Liver (tissue), 9 donors: ENCODE data around the gene IKZF4. TPM values are rescaled to one million over a fixed set of nuclear protein-coding genes. Genes with fewer than 3 reads are reported as not detected.

Experiments used
- DNase-seq: peaks from one replicate; pipeline ENCODE4 v3.0.0-alpha.2; 2017; ENCODE audit warnings: low spot score
- H3K27ac ChIP-seq, 2 donors: one replicate each; pipeline ENCODE4 v1.7.0; 2013; ENCODE audit warnings: inconsistent platforms in 2 of 2, low read length in 2 of 2, control low read depth in 1 of 2, low read depth in 1 of 2, mild to moderate bottlenecking in 1 of 2
- H3K27me3 ChIP-seq, 4 donors: one replicate each; pipeline versions ENCODE4 v1.6.1 to v1.7.0; 2013; ENCODE audit warnings: low read length in 3 of 4, inconsistent platforms in 1 of 4, mild to moderate bottlenecking in 1 of 4, moderate library complexity in 1 of 4; ENCODE audit not compliant: control insufficient read depth in 4 of 4, insufficient read depth in 4 of 4
- H3K36me3 ChIP-seq, 4 donors: one replicate each; pipeline versions ENCODE4 v1.6.1 to v1.7.0; 2013; ENCODE audit warnings: low read length in 3 of 4, mild to moderate bottlenecking in 3 of 4, low read depth in 1 of 4, moderate library complexity in 1 of 4; ENCODE audit not compliant: control insufficient read depth in 4 of 4, insufficient read depth in 3 of 4
- H3K4me1 ChIP-seq, 4 donors: one replicate each; pipeline versions ENCODE4 v1.6.1 to v1.7.0; 2013; ENCODE audit warnings: low read length in 3 of 4, mild to moderate bottlenecking in 3 of 4, moderate library complexity in 1 of 4; ENCODE audit not compliant: control insufficient read depth in 4 of 4, insufficient read depth in 4 of 4
- H3K4me3 ChIP-seq, 3 donors: one replicate each; pipeline versions ENCODE4 v1.6.1 to v1.7.0; 2013; ENCODE audit warnings: low read length in 3 of 3, control low read depth in 1 of 3, low read depth in 1 of 3, mild to moderate bottlenecking in 1 of 3
- H3K9ac ChIP-seq, 2 donors: one replicate each; pipeline ENCODE4 v1.7.0; 2013; ENCODE audit warnings: low read length in 2 of 2, mild to moderate bottlenecking in 2 of 2, moderate library complexity in 2 of 2, control low read depth in 1 of 2, low read depth in 1 of 2
- H3K9me3 ChIP-seq, 4 donors: one replicate each; pipeline versions ENCODE4 v1.6.1 to v1.7.0; 2013; ENCODE audit warnings: low read length in 3 of 4; ENCODE audit not compliant: control insufficient read depth in 4 of 4
- ATF3 ChIP-seq: IDR thresholded peaks from 2 replicates; pipeline ENCODE4 v1.6.1; 2016; ENCODE audit warnings: antibody characterized with exemption
- EGR1 ChIP-seq, 2 donors: IDR thresholded peaks; 2 replicates each; pipeline ENCODE4 v1.6.1; 2016 to 2018; ENCODE audit warnings: antibody characterized with exemption in 2 of 2, low read depth in 2 of 2
- FOXA1 ChIP-seq: IDR thresholded peaks from 2 replicates; pipeline ENCODE4 v1.6.1; 2016; ENCODE audit warnings: antibody characterized with exemption
- FOXA2 ChIP-seq: IDR thresholded peaks from 2 replicates; pipeline ENCODE4 v1.6.1; 2016; ENCODE audit warnings: antibody characterized with exemption
- HNF4A ChIP-seq, 2 donors: conservative IDR thresholded peaks; 2 replicates each; pipeline ENCODE4 v1.6.1; 2016; ENCODE audit warnings: antibody characterized with exemption in 2 of 2, mild to moderate bottlenecking in 2 of 2
- HNF4G ChIP-seq: IDR thresholded peaks from 2 replicates; pipeline ENCODE4 v1.6.1; 2016; ENCODE audit warnings: antibody characterized with exemption
- JUND ChIP-seq, 2 donors: IDR thresholded peaks; 2 replicates each; pipeline ENCODE4 v1.6.1; 2016; ENCODE audit warnings: antibody characterized with exemption in 2 of 2
- MAX ChIP-seq: IDR thresholded peaks from 2 replicates; pipeline ENCODE4 v1.6.1; 2016; ENCODE audit warnings: antibody characterized with exemption
- NR2F2 ChIP-seq: IDR thresholded peaks from 2 replicates; pipeline ENCODE4 v1.6.1; 2016; ENCODE audit warnings: antibody characterized with exemption
- RAD21 ChIP-seq, 2 donors: IDR thresholded peaks; 2 replicates each; pipeline ENCODE4 v1.6.1; 2016; ENCODE audit warnings: antibody characterized with exemption in 2 of 2, mild to moderate bottlenecking in 2 of 2
- RXRA ChIP-seq, 2 donors: IDR thresholded peaks; 2 replicates each; pipeline ENCODE4 v1.6.1; 2017 to 2018; ENCODE audit warnings: antibody characterized with exemption in 2 of 2, mild to moderate bottlenecking in 1 of 2
- SP1 ChIP-seq: IDR thresholded peaks from 2 replicates; pipeline ENCODE4 v1.6.1; 2018; ENCODE audit warnings: antibody characterized with exemption, mild to moderate bottlenecking
- ZBTB33 ChIP-seq: IDR thresholded peaks from 2 replicates; pipeline ENCODE4 v1.6.1; 2016; ENCODE audit warnings: antibody characterized with exemption
- WGBS: extraction: QIAGEN DNeasy Blood & Tissue Kit; methylation state at CpG from one replicate; pipeline ENCODE4 v1.1.7; 2013; 5-methylcytosine and 5-hydroxymethylcytosine counted together
- polyA plus RNA-seq, 2 donors: library from polyadenylated mRNA; stranded (reverse) in 1 of 2; unstranded in 1 of 2; fragments of 200-250 nt in 1 of 2; fragments of >200 nt in 1 of 2; fragmentation: Nextera tagmentation in 1 of 2; extraction: Ambion mirVana in 1 of 2; gene quantifications; one replicate each; pipeline versions ENCODE4 v1.2.1 to v1.2.3, GENCODE V29; 2013 to 2015
- total RNA-seq, 2 donors: library from RNA; depleted of rRNA; stranded (reverse); fragments of >200 nt; gene quantifications; one replicate each; pipeline ENCODE4 v1.2.3, GENCODE V29; 2014
- TF ChIP-seq, protein P1 (sequence below): IDR thresholded peaks from 2 replicates; pipeline ENCODE4 v1.6.1; 2016; ENCODE audit warnings: antibody characterized with exemption, mild to moderate bottlenecking
- donor health status: healthy.
- donor health status: healthy.
- donor health status: healthy.
- donor health status: healthy.
- donor health status: healthy.

IKZF4 gene
- total and polyA plus RNA-seq, 4 donors = 0.47 to 1.9 (median 0.75) TPM

- Histone ChIP-seq H3K4me3 (no peak overlapping the region), H3K9me3 (no peaks in the 10 kb centered on the region), H3K27me3 (no peaks in the 10 kb centered on the region), H3K27ac (no peak overlapping the region), H3K9ac (peak overlapping the region in 1 of 2 donors; percentile 50), H3K36me3 (no peaks in the 10 kb centered on the region), H3K4me1 (peaks cover 0 to 14% (median 3%) of the 10 kb centered on the region in 4 donors)
- DNase-seq = no peak
- TF ChIP-seq NR2F2 (no peak), ATF3 (no peak), FOXA2 (no peak), FOXA1 (no peak), SP1 (no peak), ZBTB33 (no peak), HNF4A (conservative IDR thresholded peaks at IDR 0.05) (no peak), RAD21 (IDR thresholded peaks at IDR 0.05) (no peak), MAX (no peak), JUND (IDR thresholded peaks at IDR 0.05) (no peak), RXRA (IDR thresholded peaks at IDR 0.05) (no peak)
- TF ChIP-seq, protein P1, sequence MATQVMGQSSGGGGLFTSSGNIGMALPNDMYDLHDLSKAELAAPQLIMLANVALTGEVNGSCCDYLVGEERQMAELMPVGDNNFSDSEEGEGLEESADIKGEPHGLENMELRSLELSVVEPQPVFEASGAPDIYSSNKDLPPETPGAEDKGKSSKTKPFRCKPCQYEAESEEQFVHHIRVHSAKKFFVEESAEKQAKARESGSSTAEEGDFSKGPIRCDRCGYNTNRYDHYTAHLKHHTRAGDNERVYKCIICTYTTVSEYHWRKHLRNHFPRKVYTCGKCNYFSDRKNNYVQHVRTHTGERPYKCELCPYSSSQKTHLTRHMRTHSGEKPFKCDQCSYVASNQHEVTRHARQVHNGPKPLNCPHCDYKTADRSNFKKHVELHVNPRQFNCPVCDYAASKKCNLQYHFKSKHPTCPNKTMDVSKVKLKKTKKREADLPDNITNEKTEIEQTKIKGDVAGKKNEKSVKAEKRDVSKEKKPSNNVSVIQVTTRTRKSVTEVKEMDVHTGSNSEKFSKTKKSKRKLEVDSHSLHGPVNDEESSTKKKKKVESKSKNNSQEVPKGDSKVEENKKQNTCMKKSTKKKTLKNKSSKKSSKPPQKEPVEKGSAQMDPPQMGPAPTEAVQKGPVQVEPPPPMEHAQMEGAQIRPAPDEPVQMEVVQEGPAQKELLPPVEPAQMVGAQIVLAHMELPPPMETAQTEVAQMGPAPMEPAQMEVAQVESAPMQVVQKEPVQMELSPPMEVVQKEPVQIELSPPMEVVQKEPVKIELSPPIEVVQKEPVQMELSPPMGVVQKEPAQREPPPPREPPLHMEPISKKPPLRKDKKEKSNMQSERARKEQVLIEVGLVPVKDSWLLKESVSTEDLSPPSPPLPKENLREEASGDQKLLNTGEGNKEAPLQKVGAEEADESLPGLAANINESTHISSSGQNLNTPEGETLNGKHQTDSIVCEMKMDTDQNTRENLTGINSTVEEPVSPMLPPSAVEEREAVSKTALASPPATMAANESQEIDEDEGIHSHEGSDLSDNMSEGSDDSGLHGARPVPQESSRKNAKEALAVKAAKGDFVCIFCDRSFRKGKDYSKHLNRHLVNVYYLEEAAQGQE = no peak
- WGBS = 60% methylated on average over 5 of the region's 5 CpGs
These were observed 7.4 kb upstream of the IKZF4 start for GRCh38 chr12:56013482-56013881.

DNA sequence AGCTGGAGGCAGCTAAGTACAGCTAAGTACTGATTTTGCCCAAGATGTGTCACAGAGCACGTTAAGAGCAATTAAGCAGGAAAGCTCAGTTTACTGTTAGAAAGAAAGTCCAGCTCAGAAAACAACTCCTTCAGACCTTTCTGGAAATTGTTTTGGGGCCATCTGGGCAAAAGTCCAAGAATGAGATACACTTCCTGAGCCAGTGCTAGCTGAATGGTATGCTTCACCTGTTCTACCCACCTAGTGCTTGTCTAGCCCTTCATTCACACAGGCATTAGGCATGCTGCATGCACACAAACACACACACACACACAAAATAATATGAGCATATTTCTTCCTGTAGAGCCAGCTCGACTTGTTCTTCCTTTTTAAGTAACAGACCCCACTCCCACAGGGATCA is 6.6 kb upstream of the IKZF4 start:
- DNase-seq = no peak
- Histone ChIP-seq H3K36me3 (no peaks in the 10 kb centered on the region), H3K4me1 (peaks cover 0 to 14% (median 3%) of the 10 kb centered on the region in 4 donors), H3K27ac (no peak overlapping the region), H3K9ac (peak overlapping the region in 1 of 2 donors; percentile 3), H3K4me3 (no peak overlapping the region), H3K9me3 (no peaks in the 10 kb centered on the region), H3K27me3 (no peaks in the 10 kb centered on the region)
- TF ChIP-seq MAX (no peak), HNF4G (no peak), HNF4A (conservative IDR thresholded peaks at IDR 0.05) (no peak)
- 70% methylated on average over 2 of the region's 2 CpGs for WGBS

- H3K27me3 ChIP-seq = no peaks in the 10 kb centered on the region
- H3K36me3 ChIP-seq = no peaks in the 10 kb centered on the region
- WGBS = 92% methylated on average over 4 of the region's 4 CpGs
- no peak overlapping the region for H3K27ac ChIP-seq
- no peak for DNase-seq
- no peak overlapping the region for H3K9ac ChIP-seq
- H3K4me1 ChIP-seq = peaks cover 0 to 9% (median 3%) of the 10 kb centered on the region in 4 donors
- H3K9me3 ChIP-seq = no peaks in the 10 kb centered on the region
- H3K4me3 ChIP-seq = no peak overlapping the region
- TF ChIP-seq, protein P1 = no peak
- no peak for TF ChIP-seq HNF4A (conservative IDR thresholded peaks at IDR 0.05)
- no peak for TF ChIP-seq MAX
- TF ChIP-seq ZBTB33 = no peak
- TF ChIP-seq EGR1 (IDR thresholded peaks at IDR 0.05; ENCODE audit: low read depth in 2 of 2) = no peak
- TF ChIP-seq ATF3 = no peak
These were observed 3.7 kb upstream of the IKZF4 start for GRCh38 chr12:56017181-56017580.
